ENCODE measurements around the gene TIMP2. TPM values are rescaled to one million over a fixed set of nuclear protein-coding genes. Genes with fewer than 3 reads are reported as not detected.
A peak's percentile ranks its signal among the peaks of the same experiment; 100 is the strongest.

Gene TIMP2
- total and polyA plus RNA-seq, 2 of the 13 experiments (the other 11 are each of a cell fraction or from before 2014, with no cell fraction given): 3.8 to 8.5 TPM

DNA sequence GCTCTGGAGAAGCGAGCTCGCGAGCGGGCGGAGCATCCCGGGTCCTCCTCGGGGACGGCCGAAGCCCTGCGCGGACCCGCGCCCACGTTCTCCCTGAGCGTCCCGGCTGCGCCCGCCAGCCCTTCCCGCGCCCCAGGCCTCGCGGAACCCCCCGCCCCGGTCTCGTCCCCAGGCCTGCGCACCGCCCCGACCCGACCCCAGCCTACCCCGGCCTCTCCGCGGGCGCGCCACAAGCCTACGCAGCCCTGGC is 84.7 kb downstream of the TIMP2 start (continued):
- TF ChIP-seq, protein P1, sequence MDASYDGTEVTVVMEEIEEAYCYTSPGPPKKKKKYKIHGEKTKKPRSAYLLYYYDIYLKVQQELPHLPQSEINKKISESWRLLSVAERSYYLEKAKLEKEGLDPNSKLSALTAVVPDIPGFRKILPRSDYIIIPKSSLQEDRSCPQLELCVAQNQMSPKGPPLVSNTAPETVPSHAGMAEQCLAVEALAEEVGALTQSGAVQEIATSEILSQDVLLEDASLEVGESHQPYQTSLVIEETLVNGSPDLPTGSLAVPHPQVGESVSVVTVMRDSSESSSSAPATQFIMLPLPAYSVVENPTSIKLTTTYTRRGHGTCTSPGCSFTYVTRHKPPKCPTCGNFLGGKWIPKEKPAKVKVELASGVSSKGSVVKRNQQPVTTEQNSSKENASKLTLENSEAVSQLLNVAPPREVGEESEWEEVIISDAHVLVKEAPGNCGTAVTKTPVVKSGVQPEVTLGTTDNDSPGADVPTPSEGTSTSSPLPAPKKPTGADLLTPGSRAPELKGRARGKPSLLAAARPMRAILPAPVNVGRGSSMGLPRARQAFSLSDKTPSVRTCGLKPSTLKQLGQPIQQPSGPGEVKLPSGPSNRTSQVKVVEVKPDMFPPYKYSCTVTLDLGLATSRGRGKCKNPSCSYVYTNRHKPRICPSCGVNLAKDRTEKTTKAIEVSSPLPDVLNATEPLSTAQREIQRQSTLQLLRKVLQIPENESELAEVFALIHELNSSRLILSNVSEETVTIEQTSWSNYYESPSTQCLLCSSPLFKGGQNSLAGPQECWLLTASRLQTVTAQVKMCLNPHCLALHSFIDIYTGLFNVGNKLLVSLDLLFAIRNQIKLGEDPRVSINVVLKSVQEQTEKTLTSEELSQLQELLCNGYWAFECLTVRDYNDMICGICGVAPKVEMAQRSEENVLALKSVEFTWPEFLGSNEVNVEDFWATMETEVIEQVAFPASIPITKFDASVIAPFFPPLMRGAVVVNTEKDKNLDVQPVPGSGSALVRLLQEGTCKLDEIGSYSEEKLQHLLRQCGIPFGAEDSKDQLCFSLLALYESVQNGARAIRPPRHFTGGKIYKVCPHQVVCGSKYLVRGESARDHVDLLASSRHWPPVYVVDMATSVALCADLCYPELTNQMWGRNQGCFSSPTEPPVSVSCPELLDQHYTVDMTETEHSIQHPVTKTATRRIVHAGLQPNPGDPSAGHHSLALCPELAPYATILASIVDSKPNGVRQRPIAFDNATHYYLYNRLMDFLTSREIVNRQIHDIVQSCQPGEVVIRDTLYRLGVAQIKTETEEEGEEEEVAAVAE (CRISPR knock-in tag; IDR thresholded peaks at IDR 0.05; ENCODE audit: borderline replicate concordance): no peak
- TF ChIP-seq, protein P2, sequence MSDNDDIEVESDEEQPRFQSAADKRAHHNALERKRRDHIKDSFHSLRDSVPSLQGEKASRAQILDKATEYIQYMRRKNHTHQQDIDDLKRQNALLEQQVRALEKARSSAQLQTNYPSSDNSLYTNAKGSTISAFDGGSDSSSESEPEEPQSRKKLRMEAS (IDR thresholded peaks at IDR 0.05): no peak
- TF ChIP-seq ZNF431 (CRISPR knock-in tag; IDR thresholded peaks at IDR 0.05; ENCODE audit: borderline replicate concordance, low read depth) (no peak), CCAR2 (optimal IDR thresholded peaks at IDR 0.05; ENCODE audit: low read depth, low read length) (no peak), ZNF530 (CRISPR knock-in tag; IDR thresholded peaks at IDR 0.05; ENCODE audit: low read depth) (no peak), SALL1 (CRISPR knock-in tag; IDR thresholded peaks at IDR 0.05) (no peak), MXI1 (IDR thresholded peaks at IDR 0.05; ENCODE audit: borderline replicate concordance, low read depth, low read length) (no peak), SRSF1 (optimal IDR thresholded peaks at IDR 0.05; ENCODE audit: low read depth, low read length) (no peak), ZNF543 (CRISPR knock-in tag; IDR thresholded peaks at IDR 0.05) (0 out of 2 replicates have a peak, but pooled peaks have one; percentile 82), ZNF670 (CRISPR knock-in tag; IDR thresholded peaks at IDR 0.05; ENCODE audit: borderline replicate concordance) (no peak), RXRB (CRISPR knock-in tag; IDR thresholded peaks at IDR 0.05; ENCODE audit: borderline replicate concordance) (no peak), ZNF775 (CRISPR knock-in tag; IDR thresholded peaks at IDR 0.05; ENCODE audit: borderline replicate concordance) (0 out of 2 replicates have a peak, but pooled peaks have one; percentile 84), ZNF691 (CRISPR knock-in tag; IDR thresholded peaks at IDR 0.05; ENCODE audit: borderline replicate concordance, low read depth) (0 out of 2 replicates have a peak, but pooled peaks have one; percentile 6), ZNF446 (CRISPR knock-in tag; IDR thresholded peaks at IDR 0.05) (0 out of 2 replicates have a peak, but pooled peaks have one; percentile 59), SRF (IDR thresholded peaks at IDR 0.05; ENCODE audit: low read depth, low read length) (no peak), XBP1 (CRISPR knock-in tag; IDR thresholded peaks at IDR 0.05) (no peak), ZNF513 (CRISPR knock-in tag; conservative IDR thresholded peaks at IDR 0.05) (no peak), ZSCAN20 (CRISPR knock-in tag; IDR thresholded peaks at IDR 0.05; ENCODE audit: borderline replicate concordance) (peak; percentile 64; the same call in 1 of the 2 replicates)
- TF ChIP-seq, protein P3, sequence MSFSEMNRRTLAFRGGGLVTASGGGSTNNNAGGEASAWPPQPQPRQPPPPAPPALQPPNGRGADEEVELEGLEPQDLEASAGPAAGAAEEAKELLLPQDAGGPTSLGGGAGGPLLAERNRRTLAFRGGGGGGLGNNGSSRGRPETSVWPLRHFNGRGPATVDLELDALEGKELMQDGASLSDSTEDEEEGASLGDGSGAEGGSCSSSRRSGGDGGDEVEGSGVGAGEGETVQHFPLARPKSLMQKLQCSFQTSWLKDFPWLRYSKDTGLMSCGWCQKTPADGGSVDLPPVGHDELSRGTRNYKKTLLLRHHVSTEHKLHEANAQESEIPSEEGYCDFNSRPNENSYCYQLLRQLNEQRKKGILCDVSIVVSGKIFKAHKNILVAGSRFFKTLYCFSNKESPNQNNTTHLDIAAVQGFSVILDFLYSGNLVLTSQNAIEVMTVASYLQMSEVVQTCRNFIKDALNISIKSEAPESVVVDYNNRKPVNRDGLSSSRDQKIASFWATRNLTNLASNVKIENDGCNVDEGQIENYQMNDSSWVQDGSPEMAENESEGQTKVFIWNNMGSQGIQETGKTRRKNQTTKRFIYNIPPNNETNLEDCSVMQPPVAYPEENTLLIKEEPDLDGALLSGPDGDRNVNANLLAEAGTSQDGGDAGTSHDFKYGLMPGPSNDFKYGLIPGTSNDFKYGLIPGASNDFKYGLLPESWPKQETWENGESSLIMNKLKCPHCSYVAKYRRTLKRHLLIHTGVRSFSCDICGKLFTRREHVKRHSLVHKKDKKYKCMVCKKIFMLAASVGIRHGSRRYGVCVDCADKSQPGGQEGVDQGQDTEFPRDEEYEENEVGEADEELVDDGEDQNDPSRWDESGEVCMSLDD (CRISPR knock-in tag; IDR thresholded peaks at IDR 0.05; ENCODE audit: borderline replicate concordance): no peak
